Glomerular visceral epithelial cell (primary cell): ENCODE results near the gene FUT1.
A peak's percentile ranks its signal among the peaks of the same experiment; 100 is the strongest.

ENCODE experiments used
- DNase-seq: peaks from one replicate; pipeline ENCODE4 v3.0.0-alpha.2; 2016; ENCODE audit errors: extremely low spot score

FUT1 gene

GRCh38 chr19:48741129-48741999 is 11.1 kb downstream of the FUT1 start:
- DNase-seq: no peak

GRCh38 chr19:48740164-48740972 is 12.1 kb downstream of the FUT1 start, which contains the start of gene RASIP1:
Gene RASIP1 (minus strand): TSS chr19:48740610. CDS start chr19:48740282, 328 bp downstream.
- no peak for DNase-seq

DNA sequence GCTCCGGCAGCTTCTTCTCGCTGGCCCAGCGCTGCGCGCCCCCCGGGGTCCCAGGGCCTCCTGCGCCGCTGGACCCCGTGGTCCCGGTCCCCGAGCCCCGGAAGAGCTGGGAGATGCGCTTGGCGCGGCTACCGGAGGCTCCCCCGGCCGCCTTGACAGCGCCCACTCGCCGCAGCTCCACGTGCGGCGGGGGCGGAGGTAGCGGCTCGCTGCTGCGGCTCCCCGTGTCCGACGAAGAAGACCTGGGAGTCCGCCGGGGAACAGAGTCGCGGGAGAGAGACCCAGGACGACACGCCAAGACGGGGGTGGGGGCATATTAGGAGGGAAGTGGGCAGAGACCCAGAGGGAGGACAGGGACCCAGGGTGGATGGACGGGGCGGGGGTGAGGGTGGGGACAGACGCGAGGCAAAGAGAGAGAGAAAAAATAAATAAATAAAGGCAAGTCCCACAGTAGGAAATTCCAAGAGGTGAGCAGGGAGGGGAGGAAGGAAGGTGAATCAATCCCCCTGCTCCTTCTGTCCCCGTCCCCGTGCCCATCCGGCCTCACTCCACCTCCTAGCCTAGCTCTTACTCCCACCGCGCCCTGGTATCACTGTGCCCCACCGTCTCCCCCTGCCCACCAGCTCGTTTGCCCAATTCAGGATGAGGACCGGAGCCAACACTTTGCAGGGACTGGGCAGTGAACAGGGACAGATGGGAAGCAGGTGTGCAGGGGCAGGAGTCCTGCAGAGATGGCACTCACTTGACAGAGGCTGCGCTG is 12.9 kb downstream of the FUT1 start:
- DNase-seq: no peak

DNA sequence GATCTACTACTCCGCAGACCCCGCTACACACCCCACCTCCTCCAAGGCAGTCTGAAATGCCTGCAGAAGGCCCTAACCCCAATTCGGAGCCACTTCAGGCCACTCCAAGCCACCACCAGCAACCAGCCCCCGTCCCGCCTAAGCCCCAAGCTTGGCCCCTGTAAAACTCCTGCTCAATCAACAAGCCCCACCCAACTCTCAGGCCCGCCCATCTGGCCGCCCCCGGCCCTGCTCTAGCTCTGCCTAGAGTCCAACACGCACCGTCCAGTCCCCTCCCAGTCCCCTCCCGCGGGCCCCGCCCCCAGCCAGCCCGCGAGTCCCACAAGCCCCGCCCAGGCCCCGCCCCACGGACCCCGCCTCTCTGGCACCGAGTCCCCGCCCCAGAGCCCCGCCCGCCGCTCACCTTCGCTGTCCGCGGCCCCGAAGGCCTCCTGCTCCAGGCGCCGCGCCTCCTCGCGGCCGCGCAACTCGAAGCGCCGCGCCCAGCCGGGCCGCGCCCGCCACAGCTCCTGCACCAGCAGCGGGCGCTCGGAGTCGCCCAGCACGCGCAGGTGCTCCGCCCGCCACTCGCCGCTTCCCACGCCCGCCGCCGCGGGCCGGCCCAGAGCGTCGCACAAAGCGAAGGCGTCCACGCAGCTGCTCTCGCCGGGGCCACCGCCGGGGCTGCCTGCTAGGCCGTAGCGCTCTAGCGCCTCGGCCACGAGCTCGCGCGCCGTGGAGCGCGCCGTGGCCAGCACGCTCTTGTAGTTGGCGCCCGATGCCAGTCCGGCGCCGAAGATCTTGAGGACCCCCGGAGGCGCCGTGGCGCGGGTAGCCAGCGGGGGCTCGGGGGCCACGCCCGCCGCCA is 13.7 kb downstream of the FUT1 start:
- DNase-seq: peak; percentile 94

DNA sequence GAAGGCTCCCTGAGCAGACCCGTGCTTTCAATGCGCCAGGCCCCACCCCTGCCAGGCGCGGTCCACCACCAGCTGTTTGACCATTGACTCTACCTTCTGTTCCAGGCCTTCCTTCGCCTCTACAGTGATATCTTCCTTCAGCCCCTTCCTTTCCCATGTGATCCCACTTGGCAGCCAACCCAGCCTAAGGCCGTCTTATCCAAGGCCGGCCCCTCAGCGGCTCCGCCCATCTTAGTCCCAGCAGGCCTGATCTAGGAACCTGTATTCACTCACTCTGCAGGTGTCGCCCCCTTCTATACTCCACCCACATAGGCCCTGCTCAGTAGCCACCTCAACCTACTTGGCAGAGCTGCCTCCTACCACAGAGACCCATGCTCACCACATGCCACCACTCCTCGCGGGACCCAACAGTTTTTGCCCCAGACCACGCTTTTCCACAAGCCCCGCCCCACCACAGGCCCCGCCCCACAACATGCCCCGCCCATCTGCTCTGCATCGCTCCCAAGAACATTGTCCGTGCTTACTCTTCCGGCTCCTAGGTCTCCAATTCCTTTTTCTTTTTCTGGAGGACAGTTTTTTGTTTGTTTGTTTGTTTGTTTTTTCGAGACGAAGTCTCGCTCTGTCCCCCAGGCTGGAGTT is 15.0 kb downstream of the FUT1 start:
- no peak for DNase-seq

DNA sequence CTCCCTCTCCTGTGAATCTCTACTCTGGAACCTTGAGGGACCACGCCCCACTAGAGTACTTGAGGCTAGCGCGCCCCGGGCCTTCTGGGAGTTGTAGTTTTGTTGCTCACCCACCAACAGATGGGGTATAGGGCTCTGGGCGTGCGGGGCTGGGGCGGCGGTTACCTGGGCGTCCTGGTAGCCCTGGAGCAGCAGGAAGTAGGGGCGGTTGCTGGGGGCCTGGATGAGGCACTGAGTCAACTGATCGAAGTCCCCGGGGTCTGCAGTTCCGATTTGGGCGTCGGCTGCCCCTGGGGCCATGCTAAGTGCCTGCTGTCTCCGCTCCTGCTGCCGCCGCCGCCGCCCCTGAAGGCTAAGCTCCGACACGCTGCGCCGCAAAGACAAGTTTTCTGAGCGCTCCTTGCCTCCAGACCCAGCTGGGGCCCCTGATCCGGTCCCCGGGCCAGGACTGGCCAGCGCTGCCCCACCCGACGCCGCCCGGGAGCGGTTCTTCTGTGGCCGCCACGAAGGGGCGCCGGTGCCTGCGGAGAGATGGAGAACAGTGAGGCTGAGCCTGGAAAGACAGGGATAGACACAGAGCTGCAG is 17.3 kb downstream of the FUT1 start:
- DNase-seq: no peak

DNA sequence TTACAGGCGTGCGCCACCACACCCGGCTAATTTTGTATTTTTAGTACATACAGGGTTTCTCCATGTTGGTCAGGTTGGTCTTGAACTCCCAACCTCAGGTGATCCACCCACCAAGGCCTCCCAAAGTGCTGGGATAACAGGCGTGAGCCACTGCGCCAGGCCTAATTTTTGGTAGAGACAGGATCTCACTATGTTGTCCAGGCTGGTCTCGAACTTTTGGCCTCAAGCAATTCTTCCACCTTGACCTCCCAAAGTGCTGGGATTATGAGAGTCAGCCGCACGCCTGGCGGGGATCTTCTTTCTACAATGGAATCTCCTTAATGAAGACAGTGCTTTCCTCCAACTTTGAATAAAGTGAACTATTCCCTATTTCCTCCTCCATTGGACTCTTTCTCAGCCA is 17.8 kb downstream of the FUT1 start:
- DNase-seq: no peak

- no peak for DNase-seq
These were observed 21.0 kb downstream of the FUT1 start for GRCh38 chr19:48731452-48731851.

GRCh38 chr19:48728911-48729664 is 23.4 kb downstream of the FUT1 start:
- DNase-seq: no peak

DNA sequence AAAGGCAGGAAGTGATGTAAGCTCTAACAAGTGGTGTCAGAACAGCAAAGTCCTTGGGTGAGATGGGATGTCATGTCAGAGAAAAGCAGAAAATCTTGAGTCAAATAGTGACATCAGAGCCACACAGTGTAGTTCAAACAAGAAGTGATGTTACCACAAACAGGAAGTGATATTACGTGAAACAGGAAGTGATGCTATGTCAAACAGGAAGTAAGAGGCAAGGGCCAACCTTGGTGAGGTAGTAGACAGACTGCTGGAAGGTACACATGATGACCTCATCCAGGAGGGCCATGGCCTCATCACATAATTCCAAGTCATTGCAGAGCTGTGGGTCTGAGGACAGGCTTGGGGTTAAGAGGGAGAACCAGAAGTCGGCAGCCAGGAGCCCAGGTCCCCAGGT is 25.9 kb downstream of the FUT1 start:
- DNase-seq: no peak

DNA sequence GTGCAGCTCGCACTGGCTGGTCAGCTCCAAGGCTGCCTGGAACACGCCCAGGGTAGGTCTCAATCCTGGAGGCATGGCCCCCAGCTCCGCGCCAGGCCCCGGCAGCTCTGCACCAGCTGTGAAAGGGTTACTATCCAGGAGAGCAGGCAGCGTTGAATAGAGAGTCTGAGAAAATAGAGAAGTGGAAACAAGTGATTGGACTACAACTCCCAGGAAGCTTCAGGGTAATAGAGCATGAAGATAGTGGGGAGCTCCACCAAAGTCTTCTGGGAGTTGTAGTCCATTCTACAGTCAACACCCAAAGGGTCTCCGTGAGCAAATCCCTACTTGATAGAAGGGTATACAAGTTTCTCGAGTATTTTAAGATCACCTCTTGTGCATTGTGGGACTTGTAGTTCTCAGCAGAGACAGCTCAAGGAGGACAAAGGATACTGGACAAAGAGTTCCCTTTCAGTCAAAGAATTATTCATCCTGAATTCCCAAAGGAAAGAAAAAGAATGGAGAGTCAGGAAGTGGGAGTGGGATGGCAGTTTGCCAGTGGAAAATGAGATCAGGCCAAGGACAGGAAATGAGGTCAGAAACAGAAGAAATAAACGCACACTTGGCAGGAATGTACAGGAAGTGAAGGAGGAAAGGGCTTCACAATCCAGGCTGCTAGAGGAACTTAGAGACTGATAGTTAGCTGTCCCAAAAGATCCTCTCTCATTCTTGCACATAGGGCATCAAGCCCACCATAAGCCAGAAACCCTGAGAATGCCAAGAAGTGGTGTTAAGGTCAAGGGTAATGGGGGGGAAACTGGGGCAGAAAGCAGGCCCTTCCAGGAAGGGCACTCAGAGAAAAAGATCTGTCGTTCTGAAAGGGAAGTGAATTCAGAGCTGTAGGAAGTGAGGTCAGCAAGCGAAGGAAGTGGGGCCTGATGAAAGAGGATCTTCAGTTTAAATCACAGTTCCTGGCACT is 27.4 kb downstream of the FUT1 start:
- peak; percentile 76 for DNase-seq

- DNase-seq: no peak
These were observed 30.2 kb downstream of the FUT1 start for GRCh38 chr19:48722196-48722708.

DNA sequence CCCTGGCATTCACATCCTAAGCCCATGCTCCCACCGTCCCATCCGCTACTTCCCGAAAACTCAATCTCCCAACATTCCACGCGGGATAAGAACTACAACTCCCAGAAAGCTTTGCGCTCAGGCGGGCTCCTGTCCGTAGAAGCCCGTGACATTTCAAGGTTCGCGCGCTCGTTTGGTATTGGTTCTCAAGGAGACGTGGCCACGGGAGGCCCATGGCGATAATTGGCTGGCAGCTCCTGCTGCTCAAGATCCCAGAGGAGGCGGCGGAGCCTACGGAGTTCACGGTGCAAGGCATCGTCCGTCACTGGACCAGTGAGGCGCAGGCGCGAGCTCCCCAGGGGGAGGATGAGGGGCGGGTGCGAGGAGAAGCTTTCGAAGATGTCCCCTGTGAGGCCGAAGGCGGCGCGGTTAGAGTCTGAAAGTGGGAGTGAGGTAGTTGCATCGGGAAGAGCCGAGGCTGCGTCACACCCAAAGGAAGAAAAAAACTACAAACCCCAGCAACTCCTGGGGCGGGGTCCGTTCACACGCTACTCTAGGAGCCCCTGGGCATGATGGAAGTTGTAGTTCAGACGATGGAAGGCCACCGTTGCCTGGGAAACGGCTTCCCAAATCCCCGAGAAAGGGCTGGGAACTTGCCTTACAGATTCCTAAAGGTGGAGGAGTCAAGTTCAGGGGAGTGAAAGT is 31.7 kb downstream of the FUT1 start:
- peak; percentile 98 for DNase-seq

GRCh38 chr19:48720251-48720612 is 32.2 kb downstream of the FUT1 start:
- no peak for DNase-seq

DNA sequence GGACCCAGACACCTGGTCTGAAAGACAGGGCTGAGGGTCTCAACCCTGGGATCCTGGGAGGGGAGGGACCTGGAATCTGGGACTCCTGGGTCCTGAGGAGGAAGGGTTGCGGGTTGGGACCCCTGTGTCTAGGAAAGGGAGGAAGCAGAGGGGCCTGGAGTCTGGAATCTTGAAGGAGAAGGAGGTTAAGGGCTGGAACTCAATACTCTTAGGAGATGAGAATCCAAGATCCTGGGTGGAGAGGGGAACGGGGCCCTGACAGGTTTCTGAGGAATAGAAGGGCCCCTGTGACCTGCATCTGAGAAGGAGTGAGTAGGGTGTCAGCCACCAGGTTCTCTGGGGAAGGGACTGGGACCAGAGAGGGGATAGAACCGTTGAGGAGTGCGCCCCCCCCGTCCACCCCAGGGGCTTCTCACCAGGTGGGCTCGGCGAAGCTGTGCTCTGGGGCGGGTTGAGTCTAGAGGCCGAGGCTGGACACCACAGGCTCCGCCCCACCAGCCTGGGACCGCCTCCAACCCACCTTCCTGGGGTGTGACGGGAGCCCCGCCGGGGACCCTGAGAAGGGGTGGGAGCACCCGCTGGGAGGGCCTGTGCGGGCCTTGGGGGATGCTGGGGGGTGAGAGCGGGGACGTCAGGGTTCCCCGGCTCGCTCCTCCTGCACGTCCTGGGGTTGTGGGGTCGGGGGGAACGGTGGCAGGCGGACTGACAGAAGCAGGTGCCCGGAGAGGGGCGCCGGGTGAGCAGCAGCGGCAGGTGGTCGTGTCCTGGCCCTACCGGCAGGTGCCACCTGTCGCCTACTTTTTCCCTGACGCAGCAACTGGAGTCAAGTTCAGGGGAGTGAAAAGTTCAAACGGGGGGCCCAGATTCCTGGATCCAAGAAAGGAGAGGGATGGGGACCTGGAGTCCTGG is 32.9 kb downstream of the FUT1 start, which contains the start of gene MAMSTR:
Gene MAMSTR, minus strand, starts transcription at position 463 of the 909 bp plus-strand sequence. CDS start 694 bp downstream, outside the sequence.
- no peak for DNase-seq

GRCh38 chr19:48718711-48719231 is 33.7 kb downstream of the FUT1 start:
- no peak for DNase-seq
